Thymus (tissue), 11 donors: ENCODE data around the gene BRD9. TPM values are rescaled to one million over a fixed set of nuclear protein-coding genes. Genes with fewer than 3 reads are reported as not detected.
"Not testable (repeated sequence)": the region's sequence is repeated elsewhere in the genome, so short reads cannot be mapped to it uniquely, and the experiment has no call there.

ENCODE experiments used
- DNase-seq, 9 donors: peaks; one replicate each; pipeline ENCODE4 v3.0.0-alpha.2; 2013; ENCODE audit warnings: low spot score in 9 of 9, low read depth in 6 of 9, missing footprints in 1 of 9
- H3K27ac ChIP-seq, 2 donors: one replicate each; pipeline ENCODE4 v1.5.1; 2013; ENCODE audit warnings: control low read depth in 1 of 2, low read depth in 1 of 2, low read length in 1 of 2, mild to moderate bottlenecking in 1 of 2, moderate library complexity in 1 of 2
- H3K27me3 ChIP-seq, 2 donors: one replicate each; pipeline ENCODE4 v1.5.1; 2013; ENCODE audit warnings: low read length in 1 of 2; ENCODE audit not compliant: control insufficient read depth in 2 of 2, insufficient read depth in 1 of 2
- H3K36me3 ChIP-seq, 2 donors: one replicate each; pipeline ENCODE4 v1.5.1; 2013; ENCODE audit warnings: low read length in 1 of 2, mild to moderate bottlenecking in 1 of 2, moderate library complexity in 1 of 2; ENCODE audit not compliant: control insufficient read depth in 2 of 2, insufficient read depth in 2 of 2
- H3K4me1 ChIP-seq, 2 donors: one replicate each; pipeline ENCODE4 v1.5.1; 2013; ENCODE audit warnings: low read length in 2 of 2; ENCODE audit not compliant: control insufficient read depth in 2 of 2, insufficient read depth in 2 of 2
- H3K4me3 ChIP-seq, 2 donors: one replicate each; pipeline ENCODE4 v1.5.1; 2013; ENCODE audit warnings: low read length in 2 of 2, control low read depth in 1 of 2, mild to moderate bottlenecking in 1 of 2
- H3K9me3 ChIP-seq, 2 donors: one replicate each; pipeline ENCODE4 v1.5.1; 2013; ENCODE audit warnings: low read length in 1 of 2, mild to moderate bottlenecking in 1 of 2; ENCODE audit not compliant: control insufficient read depth in 2 of 2, insufficient read depth in 1 of 2
- WGBS: extraction: QIAGEN DNeasy Blood & Tissue Kit; methylation state at CpG from one replicate; pipeline ENCODE4 v1.1.7; 2013; 5-methylcytosine and 5-hydroxymethylcytosine counted together
- polyA plus RNA-seq: library from polyadenylated mRNA; stranded (reverse); fragments of 200-250 nt; gene quantifications from one replicate; pipeline ENCODE4 v1.2.3, GENCODE V29; 2013
- total RNA-seq: library from RNA; stranded (reverse); fragments of 120-200 nt; gene quantifications from one replicate; pipeline ENCODE4 v1.2.4, GENCODE V29; 2013
- donor health status: healthy.

Gene BRD9
- total and polyA plus RNA-seq, 2 donors: 39.3 to 54.8 TPM

DNA sequence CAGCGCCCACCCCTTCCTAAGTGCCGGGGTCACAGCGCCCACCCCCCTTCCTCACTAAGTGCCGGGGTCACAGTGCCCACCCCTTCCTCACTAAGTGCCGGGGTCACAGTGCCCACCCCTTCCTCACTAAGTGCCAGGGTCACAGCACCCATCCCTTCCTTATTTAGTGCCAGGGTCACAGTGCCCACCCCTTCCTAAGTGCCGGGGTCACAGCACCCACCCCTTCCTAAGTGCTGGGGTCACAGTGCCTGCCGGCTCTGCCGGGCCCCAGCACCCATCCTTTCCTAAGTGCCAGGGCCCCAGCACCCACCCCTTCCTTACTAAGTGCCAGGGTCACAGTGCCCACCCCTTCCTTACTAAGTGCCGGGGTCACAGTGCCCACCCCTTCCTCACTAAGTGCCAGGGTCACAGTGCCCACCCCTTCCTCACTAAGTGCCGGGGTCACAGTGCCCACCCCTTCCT lies 51.6 kb downstream of the BRD9 start:
- not testable (repeated sequence) for H3K4me3 ChIP-seq, DNase-seq, H3K27me3 ChIP-seq, H3K36me3 ChIP-seq, H3K4me1 ChIP-seq, H3K9me3 ChIP-seq, H3K27ac ChIP-seq
- WGBS: 94% methylated on average over 10 of the region's 10 CpGs

DNA sequence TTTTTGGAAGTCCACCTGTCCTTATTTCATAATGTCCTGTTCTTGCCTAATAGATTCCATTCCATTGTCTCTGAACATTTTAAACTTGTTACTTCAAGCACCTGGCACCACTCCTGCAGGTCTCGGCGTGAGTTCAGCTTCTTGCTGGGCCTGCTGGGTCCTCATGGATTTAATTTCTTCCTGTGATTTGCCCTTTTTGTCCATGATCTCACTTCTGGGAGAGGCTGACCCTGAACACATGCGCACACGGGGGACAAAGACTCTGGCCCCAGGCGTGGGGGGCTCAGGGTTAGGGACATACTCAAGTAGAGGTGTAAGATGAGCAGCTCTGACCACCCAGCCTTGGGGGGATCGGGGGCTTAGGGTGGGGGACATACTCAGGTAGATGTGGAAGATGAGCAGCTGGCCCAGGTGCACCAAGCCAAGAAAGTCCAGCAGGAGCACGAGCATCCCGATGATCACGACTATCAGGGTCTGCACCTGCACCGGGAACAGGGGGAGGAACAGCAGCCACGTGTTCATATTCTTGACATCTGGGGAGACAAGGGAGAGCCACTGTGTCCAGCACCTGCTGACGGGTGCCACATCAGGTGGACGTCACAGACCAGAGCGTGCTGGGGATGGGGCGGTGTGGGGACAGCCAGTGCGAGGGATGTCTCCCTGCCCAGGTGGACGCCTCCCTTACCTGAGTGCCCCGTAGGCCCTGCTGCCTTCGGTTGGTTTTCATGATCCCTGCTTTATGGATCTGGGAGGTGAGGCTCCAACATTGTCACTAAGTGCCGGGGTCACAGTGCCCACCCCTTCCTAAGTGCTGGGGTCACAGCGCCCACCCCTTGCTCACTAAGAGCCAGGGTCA lies 52.3 kb downstream of the BRD9 start:
- not testable (repeated sequence) for H3K9me3 ChIP-seq, H3K27me3 ChIP-seq, H3K36me3 ChIP-seq, H3K4me3 ChIP-seq, DNase-seq, H3K27ac ChIP-seq, H3K4me1 ChIP-seq
- WGBS: 92% methylated on average over 21 of the region's 21 CpGs

DNA sequence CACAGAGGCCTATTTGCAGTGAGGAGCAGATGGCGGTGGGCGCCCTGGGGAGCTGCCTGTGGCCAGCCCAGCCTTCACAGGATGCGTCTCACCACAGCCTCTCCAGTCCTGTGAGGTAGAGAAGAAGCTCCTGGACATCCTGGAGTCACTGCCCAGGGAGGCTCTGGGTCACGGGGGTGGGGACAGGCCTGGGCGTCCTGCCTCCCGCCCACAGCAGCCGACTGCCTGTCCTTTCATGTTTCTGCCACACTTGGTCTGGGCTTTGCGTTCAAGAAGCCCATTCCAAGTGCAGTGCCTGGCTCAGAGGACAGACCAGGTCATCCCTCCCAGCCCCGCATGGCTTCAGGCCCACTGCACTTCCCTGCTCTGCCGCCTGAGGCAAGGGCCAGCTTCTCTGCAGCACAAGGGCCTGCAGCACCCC lies 54.2 kb downstream of the BRD9 start:
- H3K9me3 ChIP-seq, H3K27ac ChIP-seq, H3K4me3 ChIP-seq, H3K36me3 ChIP-seq, H3K27me3 ChIP-seq, H3K4me1 ChIP-seq, DNase-seq: not testable (repeated sequence)
- 95% methylated on average over 10 of the region's 10 CpGs for WGBS

DNA sequence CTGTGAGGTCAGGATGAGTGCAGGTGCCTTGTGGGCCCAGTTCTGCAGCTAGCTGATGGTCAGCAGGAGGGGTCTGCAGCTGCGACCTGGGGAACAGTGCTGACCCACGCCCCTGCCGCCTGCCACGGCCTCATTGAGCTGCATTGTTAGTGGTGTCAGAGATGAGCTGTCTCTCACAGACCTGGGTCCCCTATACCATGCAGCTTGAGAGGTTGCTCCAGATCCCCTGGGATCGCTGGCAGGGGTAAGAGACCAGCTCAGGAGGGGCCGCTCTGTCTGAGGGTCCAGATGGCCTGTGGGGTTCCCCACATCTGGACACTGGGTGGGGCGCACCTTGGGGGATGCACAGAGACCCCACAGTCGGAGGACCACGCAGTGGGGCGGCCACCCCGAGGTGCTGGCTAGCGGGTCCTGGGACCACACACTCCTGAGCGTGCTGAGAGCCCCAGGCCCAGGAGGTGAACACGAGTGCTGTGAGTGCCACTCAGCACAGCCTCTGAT lies 54.9 kb downstream of the BRD9 start:
- H3K4me1 ChIP-seq, DNase-seq, H3K9me3 ChIP-seq, H3K36me3 ChIP-seq, H3K4me3 ChIP-seq, H3K27me3 ChIP-seq, H3K27ac ChIP-seq: not testable (repeated sequence)
- WGBS: 96% methylated on average over 14 of the region's 14 CpGs

DNA sequence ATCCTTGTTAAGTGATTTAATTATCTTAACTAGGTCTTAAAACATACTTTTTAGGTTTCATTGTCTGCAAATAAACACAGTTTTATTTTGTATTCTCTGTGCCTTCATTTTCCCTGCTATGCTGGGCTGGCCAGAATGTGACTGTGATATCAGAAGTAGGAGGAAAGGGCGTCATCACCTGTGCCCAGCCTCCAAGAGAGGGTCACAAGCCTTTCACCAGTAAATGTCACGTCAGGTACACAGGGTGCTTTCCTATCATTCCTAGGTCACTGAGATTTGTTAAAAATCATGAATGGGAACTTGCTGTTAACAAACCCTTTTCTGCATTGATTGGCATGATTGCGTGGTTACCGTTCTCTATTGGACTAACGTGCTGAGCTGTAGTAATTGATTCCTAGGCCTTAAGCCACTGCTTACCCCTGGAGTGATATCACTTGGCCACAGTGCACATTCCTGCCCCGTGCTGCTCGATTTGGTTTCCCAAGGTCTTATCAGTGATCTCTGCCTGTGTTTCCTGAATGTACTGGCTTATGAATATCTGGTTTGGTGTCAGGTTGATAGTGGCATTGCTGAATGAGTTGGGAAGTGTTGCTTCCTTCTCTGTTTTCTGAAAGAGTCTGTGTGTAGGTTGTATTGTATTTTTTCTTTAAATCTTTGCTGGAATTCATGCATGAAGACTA lies 56.5 kb downstream of the BRD9 start:
- 67% methylated on average over 7 of the region's 7 CpGs for WGBS
- not testable (repeated sequence) for H3K27ac ChIP-seq, H3K36me3 ChIP-seq, H3K4me1 ChIP-seq, DNase-seq, H3K9me3 ChIP-seq, H3K4me3 ChIP-seq, H3K27me3 ChIP-seq

DNA sequence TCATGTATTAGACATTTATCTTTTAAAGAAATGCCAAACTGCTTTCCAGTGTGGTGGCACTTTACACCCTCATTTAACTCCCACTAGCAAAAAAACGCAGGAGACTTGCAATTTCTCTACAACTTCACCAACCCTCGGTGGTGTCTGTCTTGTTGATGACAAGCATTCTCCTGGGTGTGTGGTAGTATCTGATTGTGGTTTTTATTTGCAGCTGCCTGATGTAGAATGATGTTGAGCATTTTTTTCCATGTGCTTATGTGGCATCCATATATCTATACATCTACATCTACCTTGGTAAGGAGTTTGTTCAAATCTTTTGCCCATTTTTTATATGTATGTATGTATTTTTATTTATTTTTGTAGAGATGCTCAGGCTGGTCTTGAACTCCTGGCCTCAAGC lies 58.6 kb downstream of the BRD9 start:
- H3K4me3 ChIP-seq, H3K27me3 ChIP-seq, H3K4me1 ChIP-seq, DNase-seq, H3K9me3 ChIP-seq, H3K27ac ChIP-seq, H3K36me3 ChIP-seq: not testable (repeated sequence)
- 78% methylated on average over 2 of the region's 2 CpGs for WGBS

DNA sequence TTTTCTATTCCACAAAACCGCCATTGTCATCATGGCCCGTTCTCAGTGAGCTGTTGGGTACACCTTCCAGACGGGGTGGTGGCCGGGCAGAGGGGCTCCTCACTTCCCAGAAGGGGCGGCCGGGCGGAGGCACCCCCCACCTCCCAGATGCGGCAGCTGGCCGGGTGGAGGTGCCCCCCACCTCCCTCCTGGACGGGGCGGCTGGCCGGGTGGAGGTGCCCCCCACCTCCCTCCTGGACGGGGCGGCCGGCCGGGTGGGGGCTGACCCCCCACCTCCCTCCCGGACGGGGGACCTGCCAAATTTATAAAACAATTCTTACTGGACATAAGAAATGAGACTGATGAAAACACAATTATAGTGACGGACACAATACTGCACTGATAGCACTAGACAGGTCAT lies 64.4 kb downstream of the BRD9 start:
- not testable (repeated sequence) for H3K4me3 ChIP-seq, H3K4me1 ChIP-seq, H3K9me3 ChIP-seq, H3K27me3 ChIP-seq, H3K27ac ChIP-seq, DNase-seq, H3K36me3 ChIP-seq
- 97% methylated on average over 17 of the region's 19 CpGs for WGBS

DNA sequence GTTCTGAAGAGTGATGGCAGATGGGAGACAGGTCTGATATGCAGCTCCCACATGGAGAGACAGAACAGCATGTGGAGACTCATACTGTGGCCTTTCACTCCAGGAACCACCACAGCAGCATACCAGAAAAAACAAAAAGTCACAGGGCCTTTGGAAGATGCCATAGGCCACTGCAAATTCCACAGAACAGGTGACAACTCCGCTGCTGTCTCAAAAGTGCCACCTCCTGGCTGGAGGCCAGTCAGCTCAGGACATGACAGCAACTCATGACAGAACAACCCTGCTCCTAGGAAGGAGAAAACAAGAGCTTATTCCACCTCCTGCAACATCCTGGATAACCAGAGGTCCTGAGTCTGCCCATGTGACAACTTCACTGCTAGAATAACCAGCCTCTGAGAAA lies 67.1 kb downstream of the BRD9 start:
- H3K9me3 ChIP-seq, H3K27ac ChIP-seq, H3K4me1 ChIP-seq, DNase-seq, H3K27me3 ChIP-seq, H3K4me3 ChIP-seq, H3K36me3 ChIP-seq: not testable (repeated sequence)
- WGBS: 65% methylated on average over 1 of the region's 1 CpG

DNA sequence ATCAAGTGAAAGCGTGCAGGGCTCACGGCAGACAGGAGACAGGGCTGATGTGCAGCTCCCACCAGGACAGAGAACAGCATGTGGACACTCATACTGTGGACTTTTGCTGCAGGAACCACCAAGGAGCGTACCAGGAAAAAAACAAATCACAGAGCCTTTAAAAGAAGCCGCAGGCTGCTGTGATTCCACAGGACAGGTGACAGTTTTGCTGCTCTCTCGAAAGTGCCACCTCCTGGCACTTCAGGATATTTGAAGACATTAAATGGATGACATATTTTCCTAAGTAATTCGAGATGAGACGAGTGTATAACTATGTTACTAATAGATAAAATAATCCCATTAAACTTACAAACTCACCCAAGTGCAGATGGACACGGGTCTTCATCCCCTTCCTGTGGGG lies 71.1 kb downstream of the BRD9 start:
- DNase-seq: no peak
- no peak overlapping the region for H3K27ac ChIP-seq
- H3K4me3 ChIP-seq: no peak overlapping the region
- no peaks in the 10 kb centered on the region for H3K9me3 ChIP-seq
- H3K4me1 ChIP-seq: no peaks in the 10 kb centered on the region
- no peaks in the 10 kb centered on the region for H3K36me3 ChIP-seq
- H3K27me3 ChIP-seq: no peaks in the 10 kb centered on the region
- 94% methylated on average over 8 of the region's 8 CpGs for WGBS
